Measurements from ENCODE around the gene CSDE1.

The CSDE1 gene

GRCh38 chr1:114700036-114700600, 57.7 kb downstream of the CSDE1 start:
- no peak for DNase-seq

- no peak for DNase-seq
Measured at GRCh38 chr1:114696810-114697209, 61.0 kb downstream of the CSDE1 start.

GRCh38 chr1:114695430-114696058, 62.2 kb downstream of the CSDE1 start, which contains the start of gene AMPD1:
Gene AMPD1, minus strand, starts transcription at chr1:114695546. Its CDS starts 75 bp downstream, at chr1:114695471.
- no peak for DNase-seq

- no peak for DNase-seq
Measured at GRCh38 chr1:114694540-114695310, 63.1 kb downstream of the CSDE1 start.

- no peak for DNase-seq
Measured at GRCh38 chr1:114692947-114693346, 64.8 kb downstream of the CSDE1 start.

- DNase-seq = no peak
Measured at GRCh38 chr1:114691061-114691460, 66.7 kb downstream of the CSDE1 start.

GRCh38 chr1:114690148-114690547, 67.6 kb downstream of the CSDE1 start:
- no peak for DNase-seq

GRCh38 chr1:114688526-114688925, 69.3 kb downstream of the CSDE1 start:
- DNase-seq = no peak

GRCh38 chr1:114685851-114686250, 71.9 kb downstream of the CSDE1 start:
- DNase-seq = no peak

- DNase-seq = no peak
Measured at GRCh38 chr1:114677691-114678090, 80.1 kb downstream of the CSDE1 start.

- DNase-seq = no peak
Measured at GRCh38 chr1:114676115-114676514, 81.7 kb downstream of the CSDE1 start.

- no peak for DNase-seq
Measured at GRCh38 chr1:114671939-114672275, 85.9 kb downstream of the CSDE1 start.

- DNase-seq = no peak
Measured at GRCh38 chr1:114671011-114671938, 86.5 kb downstream of the CSDE1 start.

- peak; percentile 62 for DNase-seq
Measured at GRCh38 chr1:114670083-114671010, 87.4 kb downstream of the CSDE1 start.

- DNase-seq = no peak
Measured at GRCh38 chr1:114669562-114670082, 88.2 kb downstream of the CSDE1 start, which contains the start of gene DENND2C. Gene DENND2C, minus strand, starts transcription at chr1:114670049. Its CDS starts 44,065 bp downstream, at chr1:114625984.

GRCh38 chr1:114668784-114669561, 88.8 kb downstream of the CSDE1 start:
- DNase-seq = no peak

GRCh38 chr1:114668373-114668772, 89.4 kb downstream of the CSDE1 start:
- DNase-seq = no peak

- no peak for DNase-seq
Measured at GRCh38 chr1:114666954-114667353, 90.8 kb downstream of the CSDE1 start.
